Right renal pelvis (tissue), 4 donors: ENCODE results near the gene RALBP1. TPM values are rescaled to one million over a fixed set of nuclear protein-coding genes. Genes with fewer than 3 reads are reported as not detected.
"Not testable (repeated sequence)": the region's sequence is repeated elsewhere in the genome, so short reads cannot be mapped to it uniquely, and the experiment has no call there.

ENCODE experiments used
- DNase-seq, 4 donors: peaks; one replicate each; pipeline ENCODE4 v3.0.0-alpha.2; 2013; ENCODE audit warnings: low read depth in 4 of 4, low spot score in 3 of 4, missing footprints in 1 of 4
- polyA plus RNA-seq, 4 donors: library from polyadenylated mRNA; unstranded; fragments of 120-200 nt; gene quantifications; one replicate each; pipeline ENCODE4 v1.2.1, GENCODE V29; 2013; ENCODE audit not compliant: insufficient read length in 4 of 4

The RALBP1 gene
- polyA plus RNA-seq = 10 to 100 TPM; 74.3 to 84.4 (median 79.1) TPM

GRCh38 chr18:9474983-9475642, at the start of gene RALBP1:
Gene RALBP1, plus strand, starts transcription at chr18:9475513. Its CDS starts 37,533 bp downstream, at chr18:9513046.
- DNase-seq = peak; percentile 98 to 99 (median 98)

DNA sequence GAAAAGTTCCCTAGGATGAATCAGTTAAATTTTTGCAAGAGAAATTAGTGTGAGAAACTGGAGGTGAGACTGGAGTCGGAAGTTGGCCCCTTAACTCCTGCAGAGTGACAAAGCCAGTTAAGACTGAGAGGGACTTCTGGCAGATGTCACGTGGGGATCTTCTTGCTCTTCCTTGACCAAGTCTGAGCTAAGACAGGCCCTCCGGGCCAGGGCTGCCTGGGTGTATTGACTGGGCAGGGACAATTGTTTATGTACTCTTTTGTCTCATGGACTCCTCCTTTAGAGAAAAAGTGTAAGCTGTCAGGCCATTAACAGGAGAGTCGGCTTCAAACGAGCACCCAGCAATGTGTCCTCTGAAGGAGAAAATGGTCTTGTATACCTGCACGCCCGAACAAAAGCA, 48.6 kb upstream of the RALBP1 start:
- no peak for DNase-seq

GRCh38 chr18:9428301-9428706, 47.0 kb upstream of the RALBP1 start:
- DNase-seq = no peak

DNA sequence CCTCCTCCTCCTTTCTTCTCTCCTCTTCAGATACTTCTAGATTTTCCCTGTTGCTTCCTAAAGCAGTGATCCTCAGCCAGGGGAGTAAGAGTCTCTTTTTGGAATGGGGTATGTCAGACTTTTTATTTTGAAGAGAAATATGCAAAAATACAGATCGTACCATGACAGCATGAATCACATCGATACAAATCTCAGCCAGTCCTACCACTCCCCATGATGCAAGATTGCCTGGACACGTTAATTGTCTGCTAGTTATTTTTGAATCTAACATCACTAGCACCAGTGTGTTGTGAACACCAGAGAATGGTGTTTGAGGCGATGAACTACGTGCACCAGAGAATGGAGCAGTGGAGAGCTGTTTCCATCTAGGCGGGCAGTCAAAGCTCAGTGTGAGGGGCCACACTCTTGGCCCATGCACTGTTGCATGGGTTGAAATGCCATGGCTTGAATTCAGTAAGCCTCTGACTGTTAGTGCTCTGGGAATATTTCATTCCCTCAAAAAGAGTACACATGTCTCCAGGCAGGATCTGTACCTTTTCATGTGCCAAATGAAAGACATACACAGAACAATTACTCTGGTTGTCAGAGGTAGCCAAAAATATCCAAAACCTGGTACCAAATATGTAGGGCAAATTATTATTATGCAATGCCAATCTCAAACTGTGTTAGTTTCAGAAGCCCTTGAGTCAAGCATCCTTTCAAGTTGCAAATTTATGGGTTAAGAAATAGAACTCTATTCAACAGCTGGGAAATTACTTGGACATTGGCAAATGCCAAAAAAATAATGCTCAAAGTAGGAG, 46.3 kb upstream of the RALBP1 start:
- DNase-seq = no peak

DNA sequence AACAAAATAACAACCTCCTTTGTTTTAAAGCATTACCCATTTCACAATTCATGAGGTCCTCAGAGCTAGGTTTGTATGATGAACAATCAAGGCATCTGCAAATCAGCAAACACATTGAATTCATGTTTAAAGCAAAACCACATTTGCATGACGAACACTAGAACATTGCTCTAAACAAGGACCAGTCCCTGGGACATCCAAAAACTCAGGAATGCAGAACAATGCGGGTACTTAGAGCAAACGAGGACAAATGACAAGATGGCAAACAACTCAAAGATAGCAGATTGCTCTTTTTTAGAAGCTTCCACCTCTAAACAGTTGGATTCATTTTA, 45.7 kb upstream of the RALBP1 start:
- no peak for DNase-seq

- not testable (repeated sequence) for DNase-seq
Measured at GRCh38 chr18:9430315-9430714, 45.0 kb upstream of the RALBP1 start.

DNA sequence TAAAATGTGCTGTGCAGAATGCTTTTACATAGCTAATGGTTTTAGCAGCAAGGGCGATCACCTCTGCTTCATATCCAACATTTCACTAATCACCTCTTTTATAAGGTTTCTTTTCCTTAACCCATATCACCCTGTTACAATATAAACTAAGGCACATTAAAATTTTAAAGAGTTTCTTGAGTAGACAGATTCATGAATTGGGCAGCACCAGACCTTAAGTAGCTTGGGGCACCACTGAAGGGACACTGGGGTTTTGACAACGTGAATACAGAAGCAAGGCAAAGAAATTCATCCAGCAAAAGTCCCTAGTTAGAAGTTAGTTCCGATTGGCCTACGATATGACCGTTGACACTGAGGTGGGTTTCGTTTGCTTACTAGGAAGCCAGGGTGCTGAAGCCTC, 44.0 kb upstream of the RALBP1 start:
- DNase-seq = no peak

GRCh38 chr18:9433122-9433521, 42.2 kb upstream of the RALBP1 start:
- not testable (repeated sequence) for DNase-seq

DNA sequence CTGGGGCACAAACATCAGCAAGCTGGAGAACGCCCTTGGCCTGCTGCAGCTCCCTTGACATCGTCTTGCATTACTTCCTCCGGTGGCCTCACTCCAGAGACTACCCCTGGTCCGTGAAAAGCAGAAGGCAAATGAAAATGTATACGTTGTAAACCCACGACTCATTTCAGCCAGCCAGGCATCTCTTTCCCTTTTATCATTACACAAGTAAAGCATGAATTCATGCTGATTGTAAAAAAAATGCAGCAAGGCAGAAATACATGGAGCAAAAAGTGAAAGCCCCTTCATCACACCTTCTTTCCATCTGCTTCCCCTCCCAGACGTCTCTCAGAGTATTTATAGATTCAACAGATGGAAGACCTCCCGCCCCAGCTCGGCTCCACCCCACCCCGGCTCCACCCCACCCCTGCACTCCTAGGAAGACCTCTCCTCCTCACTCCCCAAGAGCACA, 41.6 kb upstream of the RALBP1 start:
- DNase-seq = no peak

- no peak for DNase-seq
Measured at GRCh38 chr18:9434122-9434701, 41.1 kb upstream of the RALBP1 start.

DNA sequence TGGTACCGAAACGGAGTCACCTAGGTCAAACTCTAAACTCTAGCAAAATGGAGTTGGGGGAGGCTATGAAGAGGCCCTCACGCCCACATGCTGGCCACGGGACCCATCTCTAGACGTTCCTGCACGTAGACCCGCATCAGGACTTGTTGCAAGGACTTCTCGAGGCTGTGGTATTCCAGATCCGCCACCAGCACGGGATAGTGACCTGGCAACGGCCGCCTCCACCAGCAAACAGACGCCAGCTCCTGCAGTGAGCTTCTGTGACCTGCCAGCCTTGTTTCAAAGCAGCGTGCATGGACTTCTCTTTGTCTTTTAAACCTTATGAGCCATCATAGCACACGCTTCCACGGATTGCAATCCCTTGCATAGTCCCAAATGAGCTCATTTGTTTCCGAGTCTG, 40.3 kb upstream of the RALBP1 start:
- DNase-seq = no peak

DNA sequence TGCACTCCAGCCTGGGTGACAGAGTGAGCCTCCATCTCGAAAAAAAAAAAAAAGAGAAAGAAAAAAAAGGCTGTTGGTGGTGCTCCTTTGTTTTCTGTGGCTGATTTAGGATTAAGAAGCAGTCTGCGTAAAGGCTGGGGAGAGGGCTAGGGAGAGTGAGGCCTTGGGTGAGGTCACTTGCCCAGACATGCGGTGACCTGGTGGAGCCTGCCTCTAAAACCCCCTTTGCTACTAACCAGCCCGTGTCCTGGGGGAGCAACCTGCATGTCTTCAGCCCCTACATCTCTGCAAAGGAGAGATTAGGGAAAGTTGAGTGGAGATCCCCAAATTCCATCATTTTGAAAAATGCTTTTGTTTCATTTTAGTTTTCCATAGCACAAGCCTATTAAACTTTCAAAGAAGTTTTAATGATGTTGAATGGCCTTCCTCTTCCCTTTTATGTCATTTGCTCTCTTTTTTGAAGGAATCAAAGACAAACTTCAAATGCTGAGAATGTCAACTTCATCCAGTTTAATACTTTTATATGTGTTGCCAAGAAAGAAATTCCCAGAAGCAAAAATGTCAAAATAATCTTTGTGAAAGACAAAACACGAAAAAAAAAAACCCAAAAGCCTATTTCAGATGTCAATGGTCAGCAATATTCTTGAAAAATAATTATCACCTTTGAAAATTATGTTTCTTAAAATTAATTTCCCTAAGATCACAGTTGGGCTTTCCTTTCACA, 38.9 kb upstream of the RALBP1 start:
- DNase-seq = no peak

DNA sequence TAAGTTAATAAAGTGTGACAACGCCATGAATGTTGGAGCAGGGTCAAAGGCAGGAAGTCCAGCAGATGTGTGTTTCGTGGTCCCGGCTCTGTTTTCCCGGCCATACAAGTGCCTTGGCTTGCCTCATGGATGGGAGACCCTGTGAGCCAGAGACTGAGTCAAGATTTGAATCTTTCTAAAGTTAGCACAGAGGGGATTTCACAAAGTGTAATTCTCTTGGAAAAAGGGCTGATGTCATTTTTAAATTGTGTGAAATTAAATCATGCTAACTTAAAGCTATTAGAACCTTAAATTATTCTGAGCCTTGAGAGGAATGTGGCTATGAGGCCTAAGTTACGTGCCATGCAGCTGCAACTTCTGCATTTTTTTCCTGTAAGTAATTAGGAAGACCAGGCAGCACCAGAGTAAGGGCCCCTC, 38.3 kb upstream of the RALBP1 start:
- no peak for DNase-seq

DNA sequence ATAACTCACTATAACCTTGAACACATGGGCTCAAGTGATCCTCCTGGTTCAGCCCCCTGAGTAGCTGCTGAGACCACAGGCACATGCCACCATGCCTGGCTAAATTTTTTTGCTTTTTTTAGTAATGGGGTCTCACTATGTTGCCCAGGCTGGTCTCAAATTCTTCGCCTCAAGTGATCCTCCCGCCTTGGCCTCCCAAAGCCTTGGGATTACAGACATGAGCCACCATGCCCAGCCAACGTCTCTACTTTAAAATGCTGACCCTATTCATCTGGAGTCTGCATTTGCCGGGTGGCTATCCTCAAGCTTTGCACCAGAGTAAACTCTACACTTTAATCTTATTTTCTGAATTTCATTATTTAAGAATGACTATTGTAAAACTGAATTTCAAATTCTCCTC, 37.6 kb upstream of the RALBP1 start:
- no peak for DNase-seq

DNA sequence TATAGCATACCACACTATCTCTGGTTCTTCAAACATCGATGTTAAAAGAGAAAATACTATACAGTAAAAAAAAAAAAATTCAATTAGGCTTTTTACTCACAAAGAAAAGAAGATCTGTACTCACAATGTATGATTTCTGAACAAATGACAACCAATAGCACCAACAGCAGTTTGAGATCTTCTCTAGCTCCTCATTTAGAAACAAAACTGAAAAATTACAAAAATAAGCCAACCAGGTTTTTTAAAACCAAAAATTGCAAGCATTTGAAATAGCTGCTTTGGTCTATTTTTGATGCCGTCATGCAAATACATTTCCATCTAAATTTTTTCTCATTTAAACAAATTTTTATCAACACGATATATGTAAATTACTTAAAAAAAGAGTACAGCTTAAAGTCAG, 34.3 kb upstream of the RALBP1 start:
- DNase-seq = no peak

DNA sequence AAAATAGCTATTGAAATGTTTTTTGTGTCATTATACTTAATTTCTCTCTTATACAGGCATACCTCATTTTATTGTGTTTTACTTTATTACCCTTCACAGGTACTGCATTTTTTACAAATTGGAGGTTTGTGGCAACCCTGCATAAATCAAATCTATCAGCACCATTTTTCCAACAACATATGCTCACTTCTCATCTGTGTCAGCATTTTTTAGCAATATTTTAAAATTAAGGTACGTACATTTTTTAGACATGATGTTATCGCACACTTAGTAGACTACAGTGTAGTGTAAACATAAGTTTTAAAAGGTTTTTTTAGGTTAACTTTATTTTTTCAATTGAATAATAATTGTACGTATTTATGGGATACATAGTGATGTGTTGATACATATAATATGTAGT, 30.8 kb upstream of the RALBP1 start:
- no peak for DNase-seq

GRCh38 chr18:9446839-9447238, 28.5 kb upstream of the RALBP1 start:
- DNase-seq = no peak

DNA sequence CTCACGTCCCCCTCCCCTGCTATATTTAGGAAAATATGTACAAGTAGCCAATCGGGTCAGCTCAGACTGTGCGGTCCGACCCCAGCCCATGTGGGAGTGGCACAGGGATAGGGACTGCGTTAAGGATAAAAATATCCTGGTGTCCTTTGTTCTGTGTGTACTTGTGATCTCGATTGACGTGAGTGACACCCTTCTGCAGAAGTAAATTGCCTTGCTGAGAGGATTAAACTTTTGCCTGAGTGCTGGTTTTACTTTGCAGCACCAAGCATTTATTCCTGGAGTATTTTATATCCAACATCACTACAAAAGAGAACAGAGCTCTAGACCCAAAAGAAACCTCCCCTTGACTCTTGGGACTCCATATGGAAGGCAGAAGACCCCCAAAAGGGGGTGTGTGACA, 28.0 kb upstream of the RALBP1 start:
- no peak for DNase-seq

DNA sequence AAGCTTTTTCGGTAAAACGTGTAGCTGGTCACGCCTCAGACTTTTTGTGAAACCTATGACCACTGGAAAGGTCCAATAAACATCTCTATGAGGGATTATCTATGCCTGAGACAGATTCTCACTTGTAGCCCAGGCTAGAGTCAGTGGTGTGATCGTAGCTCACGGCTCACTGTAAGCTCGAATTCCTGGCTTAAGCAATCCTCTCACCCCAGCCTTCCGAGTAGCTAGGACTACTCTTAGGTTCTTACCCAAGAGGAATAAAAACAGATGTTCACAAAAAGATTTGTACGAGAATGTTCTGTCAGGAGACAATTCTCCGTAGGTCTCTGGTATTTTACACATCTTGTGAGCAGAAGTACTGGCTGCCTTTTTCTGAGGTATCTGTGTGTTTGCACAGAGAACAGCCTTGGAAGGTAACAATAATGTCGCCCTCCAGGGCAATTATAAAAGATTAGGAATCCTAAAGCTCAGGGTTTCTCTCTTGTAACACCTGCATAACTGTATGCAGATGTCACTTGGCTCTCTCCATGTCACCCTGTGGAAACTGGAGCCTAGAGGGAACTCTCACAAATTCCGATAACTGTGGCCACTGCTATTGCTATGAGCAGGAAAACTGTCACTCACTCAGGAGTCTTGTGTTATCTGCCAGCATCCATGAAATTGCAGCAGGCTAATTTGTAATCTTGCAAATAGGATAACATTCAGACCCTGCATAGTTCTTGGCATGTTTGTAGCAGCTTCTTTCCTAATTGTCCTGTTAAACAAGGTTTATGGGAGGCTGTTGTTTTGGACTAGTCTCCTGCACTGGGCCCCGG, 25.5 kb upstream of the RALBP1 start:
- no peak for DNase-seq

DNA sequence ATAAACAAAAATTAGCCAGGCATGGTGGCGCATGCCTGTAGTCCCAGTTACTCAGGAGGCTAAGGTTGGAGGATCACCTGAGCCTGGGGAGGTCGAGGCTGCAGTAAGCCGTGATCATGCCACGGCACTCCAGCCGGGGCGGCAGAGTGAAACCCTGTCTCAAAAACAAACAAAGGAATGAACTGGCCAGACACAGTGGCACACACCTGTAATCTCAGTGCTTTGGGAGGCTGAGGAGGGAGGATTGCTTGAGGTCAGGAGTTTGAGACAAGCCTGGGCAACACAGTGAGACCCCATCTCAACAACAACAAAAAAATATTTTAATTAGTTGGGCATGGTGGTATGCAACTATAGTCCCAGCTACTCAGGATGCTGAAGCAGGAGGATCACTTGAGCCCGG, 24.4 kb upstream of the RALBP1 start:
- not testable (repeated sequence) for DNase-seq
